DND-41 (cell line): ENCODE data around the gene ADARB2.

Experiments
- EZH2 ChIP-seq: IDR thresholded peaks from 3 replicates; pipeline ENCODE4 v1.6.1; 2012; ENCODE audit warnings: borderline replicate concordance, low read depth, mild to moderate bottlenecking, moderate library complexity, low read length, inconsistent platforms; ENCODE audit not compliant: severe bottlenecking
- TF ChIP-seq, protein P1 (sequence below): IDR thresholded peaks from 2 replicates; pipeline ENCODE4 v1.5.1; 2012; ENCODE audit warnings: borderline replicate concordance, low read length, moderate library complexity, mild to moderate bottlenecking; ENCODE audit not compliant: poor library complexity, severe bottlenecking; ENCODE audit errors: extremely low read depth

- TF ChIP-seq, protein P1, sequence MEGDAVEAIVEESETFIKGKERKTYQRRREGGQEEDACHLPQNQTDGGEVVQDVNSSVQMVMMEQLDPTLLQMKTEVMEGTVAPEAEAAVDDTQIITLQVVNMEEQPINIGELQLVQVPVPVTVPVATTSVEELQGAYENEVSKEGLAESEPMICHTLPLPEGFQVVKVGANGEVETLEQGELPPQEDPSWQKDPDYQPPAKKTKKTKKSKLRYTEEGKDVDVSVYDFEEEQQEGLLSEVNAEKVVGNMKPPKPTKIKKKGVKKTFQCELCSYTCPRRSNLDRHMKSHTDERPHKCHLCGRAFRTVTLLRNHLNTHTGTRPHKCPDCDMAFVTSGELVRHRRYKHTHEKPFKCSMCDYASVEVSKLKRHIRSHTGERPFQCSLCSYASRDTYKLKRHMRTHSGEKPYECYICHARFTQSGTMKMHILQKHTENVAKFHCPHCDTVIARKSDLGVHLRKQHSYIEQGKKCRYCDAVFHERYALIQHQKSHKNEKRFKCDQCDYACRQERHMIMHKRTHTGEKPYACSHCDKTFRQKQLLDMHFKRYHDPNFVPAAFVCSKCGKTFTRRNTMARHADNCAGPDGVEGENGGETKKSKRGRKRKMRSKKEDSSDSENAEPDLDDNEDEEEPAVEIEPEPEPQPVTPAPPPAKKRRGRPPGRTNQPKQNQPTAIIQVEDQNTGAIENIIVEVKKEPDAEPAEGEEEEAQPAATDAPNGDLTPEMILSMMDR = no peak
- no peak for TF ChIP-seq EZH2
Measured at GRCh38 chr10:1630304-1630703, 107.0 kb downstream of the ADARB2 start.
